ENCODE measurements around the gene KIF2C. TPM values are rescaled to one million over a fixed set of nuclear protein-coding genes. Genes with fewer than 3 reads are reported as not detected.

KIF2C gene
- total RNA-seq, 2 donors from 2014 or later = 42.0 to 72.7 TPM

DNA sequence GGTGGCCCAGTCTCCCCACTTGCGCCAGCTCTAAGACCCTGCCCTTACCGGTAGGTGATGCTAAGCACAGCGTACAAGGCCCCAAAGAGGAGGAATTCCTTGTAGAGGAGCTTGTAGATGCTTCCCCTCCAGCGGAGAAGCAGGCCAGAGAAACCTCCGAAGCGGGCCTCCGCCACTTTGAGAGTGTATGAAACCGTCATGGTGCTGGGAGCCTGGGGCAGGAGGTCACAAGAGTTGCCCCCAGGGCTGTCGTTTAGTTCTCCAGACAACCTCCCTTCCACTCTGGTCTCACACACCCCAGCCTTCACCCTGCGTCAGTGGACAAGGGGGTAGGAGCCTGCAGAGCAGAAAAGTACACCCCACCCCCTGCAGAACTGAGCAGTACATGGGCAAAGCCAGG, 47.9 kb downstream of the KIF2C start:
- H3K27me3 ChIP-seq (ENCODE audit: control insufficient read depth, insufficient read depth, low read length, poor library complexity, severe bottlenecking) = peaks cover 20% of the 10 kb centered on the region
- Mint-ChIP-seq H3K4me3 (no peak overlapping the region), H3K27me3 (ENCODE audit: insufficient read depth) (peaks cover 10% of the 10 kb centered on the region), H3K36me3 (ENCODE audit: low read depth) (no peaks in the 10 kb centered on the region), H3K9me3 (no peaks in the 10 kb centered on the region), H3K27ac (no peak overlapping the region), H3K4me1 (peaks cover 16% of the 10 kb centered on the region)
- H3K9me3 ChIP-seq (ENCODE audit: control insufficient read depth, low read length) = no peaks in the 10 kb centered on the region
- H3K9ac ChIP-seq (ENCODE audit: extremely low read depth, low read length, poor library complexity, severe bottlenecking) = no peak overlapping the region
- H3K4me1 ChIP-seq (ENCODE audit: control insufficient read depth, insufficient read depth, low read length) = peaks cover 5% of the 10 kb centered on the region
- TF ChIP-seq, protein P1, sequence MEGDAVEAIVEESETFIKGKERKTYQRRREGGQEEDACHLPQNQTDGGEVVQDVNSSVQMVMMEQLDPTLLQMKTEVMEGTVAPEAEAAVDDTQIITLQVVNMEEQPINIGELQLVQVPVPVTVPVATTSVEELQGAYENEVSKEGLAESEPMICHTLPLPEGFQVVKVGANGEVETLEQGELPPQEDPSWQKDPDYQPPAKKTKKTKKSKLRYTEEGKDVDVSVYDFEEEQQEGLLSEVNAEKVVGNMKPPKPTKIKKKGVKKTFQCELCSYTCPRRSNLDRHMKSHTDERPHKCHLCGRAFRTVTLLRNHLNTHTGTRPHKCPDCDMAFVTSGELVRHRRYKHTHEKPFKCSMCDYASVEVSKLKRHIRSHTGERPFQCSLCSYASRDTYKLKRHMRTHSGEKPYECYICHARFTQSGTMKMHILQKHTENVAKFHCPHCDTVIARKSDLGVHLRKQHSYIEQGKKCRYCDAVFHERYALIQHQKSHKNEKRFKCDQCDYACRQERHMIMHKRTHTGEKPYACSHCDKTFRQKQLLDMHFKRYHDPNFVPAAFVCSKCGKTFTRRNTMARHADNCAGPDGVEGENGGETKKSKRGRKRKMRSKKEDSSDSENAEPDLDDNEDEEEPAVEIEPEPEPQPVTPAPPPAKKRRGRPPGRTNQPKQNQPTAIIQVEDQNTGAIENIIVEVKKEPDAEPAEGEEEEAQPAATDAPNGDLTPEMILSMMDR (conservative IDR thresholded peaks at IDR 0.05) = no peak
- DNase-seq = peak; percentile 40
- H3K27ac ChIP-seq (ENCODE audit: low read depth, low read length) = no peak overlapping the region
- 94 to 100% methylated on average over 7 to 10 of the region's 10 CpGs for WGBS, 2 experiments (ENCODE audit: insufficient coverage in 1 of 2, insufficient read length in 1 of 2)
- H3K36me3 ChIP-seq (ENCODE audit: control insufficient read depth, insufficient read depth, low read length) = no peaks in the 10 kb centered on the region
- H3K4me3 ChIP-seq (ENCODE audit: low read length) = no peak overlapping the region

DNA sequence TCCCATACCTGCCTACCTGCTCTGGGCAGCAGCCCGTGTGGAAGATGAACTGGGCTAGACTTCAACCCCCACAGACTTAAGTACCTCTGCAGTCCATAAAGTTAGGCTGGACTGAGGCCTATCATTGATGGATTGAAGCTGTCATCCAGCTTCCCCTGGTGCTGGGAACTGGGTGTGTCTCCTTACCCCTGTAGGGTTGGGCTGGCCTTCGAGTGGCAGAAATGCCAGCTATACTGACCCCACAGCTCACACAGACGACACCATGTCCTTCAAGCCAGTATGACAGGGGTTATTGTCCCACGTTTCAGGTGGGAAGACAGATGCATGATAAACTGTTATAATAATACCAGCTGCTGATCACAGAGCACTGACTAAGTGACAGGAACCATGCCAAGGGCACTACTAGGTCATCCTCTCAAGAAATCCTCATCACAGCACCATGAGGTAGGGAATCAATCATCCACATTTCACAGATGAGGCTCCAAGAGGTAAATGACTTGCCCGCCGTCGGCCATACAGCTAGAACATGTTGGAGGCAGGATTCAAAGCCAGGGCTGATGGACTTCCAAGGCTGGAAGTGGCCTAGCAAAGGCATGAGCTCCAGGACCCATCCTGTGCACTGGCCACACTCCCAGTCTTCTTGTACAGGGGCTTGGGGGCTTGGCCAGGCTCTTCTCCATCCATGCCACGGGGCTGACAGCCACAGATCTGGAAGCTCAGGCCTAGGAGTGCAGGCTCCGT, 48.7 kb downstream of the KIF2C start, which contains the start of gene BEST4:
TSS of gene BEST4 (minus strand) at position 51 of the 741 bp plus-strand sequence. CDS start 465 bp downstream, outside the sequence.
- H3K9me3 ChIP-seq (ENCODE audit: control insufficient read depth, low read length) = no peaks in the 10 kb centered on the region
- no peaks in the 10 kb centered on the region for H3K36me3 ChIP-seq (ENCODE audit: control insufficient read depth, insufficient read depth, low read length)
- Mint-ChIP-seq H3K9me3 (no peaks in the 10 kb centered on the region), H3K36me3 (ENCODE audit: low read depth) (no peaks in the 10 kb centered on the region), H3K27me3 (ENCODE audit: insufficient read depth) (peaks cover 10% of the 10 kb centered on the region), H3K4me3 (no peak within 1 kb of the TSS), H3K4me1 (peaks cover 20% of the 10 kb centered on the region), H3K27ac (no peak within 1 kb of the TSS)
- no peak within 1 kb of the TSS for H3K9ac ChIP-seq (ENCODE audit: extremely low read depth, low read length, poor library complexity, severe bottlenecking)
- H3K27ac ChIP-seq (ENCODE audit: low read depth, low read length) = no peak within 1 kb of the TSS
- H3K27me3 ChIP-seq (ENCODE audit: control insufficient read depth, insufficient read depth, low read length, poor library complexity, severe bottlenecking) = peaks cover 20% of the 10 kb centered on the region
- TF ChIP-seq, protein P1 (conservative IDR thresholded peaks at IDR 0.05) = no peak
- 92 to 93% methylated on average over 5 to 9 of the region's 9 CpGs for WGBS, 2 experiments (ENCODE audit: insufficient coverage in 1 of 2, insufficient read length in 1 of 2)
- no peak within 1 kb of the TSS for H3K4me3 ChIP-seq (ENCODE audit: low read length)
- H3K4me1 ChIP-seq (ENCODE audit: control insufficient read depth, insufficient read depth, low read length) = peaks cover 8% of the 10 kb centered on the region
- no peak for DNase-seq

DNA sequence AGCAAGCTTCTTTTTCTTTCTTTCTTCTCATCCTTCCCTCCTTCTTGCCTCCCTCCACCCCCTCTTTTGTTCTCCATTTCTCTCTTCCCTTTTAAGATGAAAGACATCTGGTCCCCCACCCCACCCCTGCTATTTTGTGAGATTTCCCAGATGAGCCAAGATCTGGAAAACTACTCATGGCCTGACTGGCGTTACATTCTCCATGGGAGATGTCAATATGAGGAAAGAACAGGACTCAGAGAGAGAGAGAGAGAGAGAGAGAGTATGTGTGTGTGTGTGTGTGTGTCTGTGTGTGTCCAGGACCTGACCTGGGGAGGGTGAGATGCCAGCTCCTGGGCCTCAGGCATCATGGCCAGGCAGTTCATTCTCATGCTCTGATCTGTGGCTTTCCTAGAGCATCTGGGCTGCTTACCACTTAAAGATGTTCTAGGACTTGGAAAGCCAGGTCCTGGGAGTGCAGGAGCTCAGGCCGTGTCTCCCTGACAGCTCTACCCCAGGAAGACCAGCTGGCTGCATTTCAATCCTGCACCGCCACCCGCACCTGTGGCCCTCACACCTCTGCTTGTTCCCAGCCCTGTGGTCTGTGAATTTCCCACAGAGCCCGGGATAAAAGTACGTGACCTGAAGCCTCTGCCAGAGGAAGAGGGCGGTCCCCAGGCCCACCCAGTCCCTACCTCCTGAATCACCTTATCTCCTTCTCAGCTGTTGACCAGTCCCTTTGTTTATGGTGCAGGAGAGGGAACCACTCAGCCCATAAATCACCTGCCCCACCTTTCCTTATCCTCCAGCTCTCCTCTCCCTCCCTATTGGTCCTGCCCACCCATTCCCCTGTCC, 51.5 kb downstream of the KIF2C start:
- DNase-seq = peak; percentile 57
- H3K27me3 ChIP-seq (ENCODE audit: control insufficient read depth, insufficient read depth, low read length, poor library complexity, severe bottlenecking) = peaks cover 7% of the 10 kb centered on the region
- no peaks in the 10 kb centered on the region for H3K36me3 ChIP-seq (ENCODE audit: control insufficient read depth, insufficient read depth, low read length)
- no peak overlapping the region for H3K9ac ChIP-seq (ENCODE audit: extremely low read depth, low read length, poor library complexity, severe bottlenecking)
- 87 to 93% methylated on average over 4 to 7 of the region's 7 CpGs for WGBS, 2 experiments (ENCODE audit: insufficient coverage in 1 of 2, insufficient read length in 1 of 2)
- H3K27ac Mint-ChIP-seq = peak overlapping the region; percentile 55
- H3K9me3 Mint-ChIP-seq = no peaks in the 10 kb centered on the region
- peaks cover 4% of the 10 kb centered on the region for H3K27me3 Mint-ChIP-seq (ENCODE audit: insufficient read depth)
- H3K4me3 ChIP-seq (ENCODE audit: low read length) = no peak overlapping the region
- peak overlapping the region; percentile 53 for H3K27ac ChIP-seq (ENCODE audit: low read depth, low read length)
- TF ChIP-seq, protein P1 (conservative IDR thresholded peaks at IDR 0.05) = no peak
- peaks cover 10% of the 10 kb centered on the region for H3K4me1 ChIP-seq (ENCODE audit: control insufficient read depth, insufficient read depth, low read length)
- peaks cover 19% of the 10 kb centered on the region for H3K4me1 Mint-ChIP-seq
- H3K9me3 ChIP-seq (ENCODE audit: control insufficient read depth, low read length) = no peaks in the 10 kb centered on the region
- no peak overlapping the region for H3K4me3 Mint-ChIP-seq
- no peaks in the 10 kb centered on the region for H3K36me3 Mint-ChIP-seq (ENCODE audit: low read depth)

All from endodermal cell (in vitro differentiated cells).